Jurkat, Clone E6-1 (cell line): Measurements from ENCODE around the gene FBXO3.
"Not testable (repeated sequence)": the region's sequence is repeated elsewhere in the genome, so short reads cannot be mapped to it uniquely, and the experiment has no call there.

Experiments used
- DNase-seq: peaks from one replicate; pipeline ENCODE4 v3.0.0-alpha.2; 2011; ENCODE audit warnings: low read depth, low spot score
- H3K4me3 ChIP-seq: 2 replicates; pipeline ENCODE4 v1.5.1; 2011; ENCODE audit warnings: mild to moderate bottlenecking, low read length, control low read depth, moderate library complexity

The FBXO3 gene

DNA sequence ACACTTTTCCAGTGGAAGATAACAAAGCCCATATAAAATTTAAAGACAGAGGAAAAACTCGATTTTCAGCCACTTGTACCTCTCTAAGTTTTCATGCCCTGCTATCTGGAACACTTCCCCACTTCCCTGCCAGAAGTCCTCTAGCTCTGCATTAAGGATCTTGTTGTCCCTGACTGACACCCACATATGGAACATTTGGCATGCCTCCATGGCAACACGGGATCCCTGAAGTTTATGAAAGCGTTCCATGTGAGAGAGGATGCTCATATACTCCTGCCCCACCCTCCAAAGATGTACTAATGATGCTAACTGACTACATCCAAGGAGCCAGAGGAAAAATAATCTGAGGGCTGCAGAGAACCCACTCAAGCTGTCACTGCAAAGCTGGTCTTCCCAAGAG, 64.9 kb downstream of the FBXO3 start:
- no peak overlapping the region for H3K4me3 ChIP-seq
- DNase-seq = no peak

DNA sequence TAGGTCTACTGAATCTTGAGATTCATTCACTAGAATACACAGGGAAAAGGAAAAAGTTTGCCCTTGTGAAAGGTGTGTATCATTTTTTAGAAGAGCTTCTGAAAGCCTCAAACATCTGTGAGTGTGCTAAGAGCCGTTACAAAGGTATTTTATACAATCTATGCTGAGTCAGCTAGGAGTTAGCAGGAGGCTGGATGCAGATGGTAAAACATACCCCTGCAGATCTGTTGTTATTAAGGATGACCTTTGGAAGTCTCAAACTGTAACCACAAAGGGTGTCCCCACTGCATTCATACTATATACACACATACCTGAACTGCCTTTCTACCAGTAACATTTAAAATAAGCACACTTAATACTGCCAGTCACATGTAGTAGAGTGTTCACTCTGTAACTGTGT, 65.3 kb downstream of the FBXO3 start:
- no peak for DNase-seq
- H3K4me3 ChIP-seq = no peak overlapping the region

- DNase-seq, H3K4me3 ChIP-seq: not testable (repeated sequence)
Observed at GRCh38 chr11:33707831-33708230, 66.5 kb downstream of the FBXO3 start.

GRCh38 chr11:33706966-33707365, 67.4 kb downstream of the FBXO3 start:
- H3K4me3 ChIP-seq = no peak overlapping the region
- DNase-seq = no peak

DNA sequence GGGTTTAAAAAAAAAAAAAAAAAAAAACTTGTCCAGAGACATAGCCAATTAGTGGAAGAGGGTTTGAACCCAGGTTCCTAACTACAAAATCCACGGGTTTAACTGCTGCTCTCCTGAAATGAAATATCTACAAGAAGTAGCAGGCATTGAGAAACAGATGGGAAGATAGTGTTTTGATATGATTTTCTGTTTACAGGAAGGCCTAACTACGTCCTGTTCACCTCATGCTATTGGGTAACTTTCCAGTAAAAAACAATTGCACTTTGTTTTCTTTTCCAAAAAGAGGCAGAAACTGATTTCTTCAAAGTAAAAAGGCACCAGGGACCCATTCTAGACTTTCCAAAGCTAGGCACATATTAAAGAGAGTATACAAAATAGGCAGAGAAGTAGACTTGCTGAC, 67.8 kb downstream of the FBXO3 start:
- H3K4me3 ChIP-seq = no peak overlapping the region
- no peak for DNase-seq

- H3K4me3 ChIP-seq = no peak overlapping the region
- DNase-seq = no peak
Observed at GRCh38 chr11:33704240-33705002, 69.9 kb downstream of the FBXO3 start.

DNA sequence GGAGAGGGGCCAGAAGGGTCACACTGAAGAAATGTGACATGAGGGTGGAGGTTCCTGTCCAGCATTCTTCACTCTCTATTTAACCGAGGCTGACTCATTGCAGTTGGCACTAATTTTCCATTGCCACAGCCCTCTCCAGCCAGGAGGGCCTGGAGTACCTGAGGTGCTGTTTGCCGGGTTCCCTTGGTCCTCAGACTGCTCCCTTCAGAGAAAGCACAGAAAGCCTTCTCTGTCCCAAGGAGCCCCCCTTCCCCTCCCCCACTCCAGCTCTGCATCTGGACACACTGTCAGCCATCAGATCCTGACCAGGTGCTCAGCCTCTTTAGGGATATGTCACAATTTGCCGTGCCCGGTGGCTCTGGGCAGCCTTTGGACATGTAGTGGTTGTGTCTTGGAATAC, 70.5 kb downstream of the FBXO3 start:
- no peak for DNase-seq
- H3K4me3 ChIP-seq = no peak overlapping the region

- H3K4me3 ChIP-seq = no peak overlapping the region
- no peak for DNase-seq
Observed at GRCh38 chr11:33703234-33703633, 71.1 kb downstream of the FBXO3 start.

- no peak for DNase-seq
- H3K4me3 ChIP-seq = peak overlapping the region; percentile 53
Observed at GRCh38 chr11:33701302-33702230, 72.8 kb downstream of the FBXO3 start.

- peak within 1 kb of the TSS; percentile 54 for H3K4me3 ChIP-seq
Observed at GRCh38 chr11:33700502-33701271, 73.6 kb downstream of the FBXO3 start, which contains the start of gene C11orf91. TSS of gene C11orf91 (minus strand) at chr11:33700826. CDS start at chr11:33700740, 86 bp downstream.

DNA sequence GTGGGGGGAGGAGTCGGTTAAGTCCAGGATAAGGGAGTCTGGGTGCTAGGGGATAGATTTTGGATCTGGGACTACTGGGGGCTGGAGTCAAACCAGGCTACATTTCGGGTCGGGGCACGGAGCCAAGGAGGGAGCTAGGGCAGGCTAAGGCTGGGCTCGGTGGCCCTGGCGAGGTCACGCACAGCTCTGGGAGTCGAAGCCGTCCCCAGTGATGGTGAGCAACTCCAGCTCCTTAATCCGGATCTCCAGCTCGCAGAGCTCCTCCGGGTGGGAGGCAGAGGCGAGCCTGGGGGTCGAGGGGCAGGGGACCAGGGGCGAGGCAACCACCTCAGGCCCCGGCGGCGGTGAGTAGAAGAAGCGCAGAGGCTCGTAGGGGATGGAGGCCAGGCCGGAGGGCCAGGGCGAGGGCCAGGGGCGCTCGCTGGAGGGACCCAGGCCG, 74.2 kb downstream of the FBXO3 start:
- no peak for DNase-seq

More at GRCh38 chr11:33700502-33701271, 73.6 kb downstream of the FBXO3 start, which contains the start of gene C11orf91:
- DNase-seq = peak; percentile 86

DNA sequence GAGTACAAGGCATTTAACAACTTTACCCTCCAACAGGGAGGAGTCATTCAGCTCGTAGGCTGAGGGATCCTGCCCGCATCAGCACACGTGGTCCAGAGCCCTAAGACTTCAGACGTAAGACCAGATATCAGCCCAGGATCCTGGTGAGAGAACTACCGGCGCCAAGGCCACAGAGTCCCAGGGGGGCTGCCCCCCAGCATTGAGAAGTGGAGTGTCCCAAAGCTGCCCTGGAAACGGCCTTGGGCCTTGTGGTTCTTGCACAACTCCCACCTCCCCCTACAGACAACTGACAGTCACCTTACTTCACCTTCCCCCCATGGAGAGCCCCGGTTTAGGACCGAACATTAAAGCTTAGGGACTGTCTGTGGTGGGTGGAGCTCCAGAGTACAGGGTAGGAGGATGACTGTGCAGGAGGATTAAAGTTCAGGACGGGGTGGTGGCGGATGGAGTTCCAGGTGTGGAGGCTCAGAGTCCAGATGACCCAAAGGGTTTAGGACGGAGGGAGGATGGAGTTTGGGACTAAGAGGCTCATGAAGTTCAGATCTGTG, 74.7 kb downstream of the FBXO3 start:
- no peak overlapping the region; the same call in 1 of the 2 replicates for H3K4me3 ChIP-seq
- no peak for DNase-seq

More for the DNA sequence above, 74.2 kb downstream of the FBXO3 start:
- peak overlapping the region; percentile 54 for H3K4me3 ChIP-seq

- DNase-seq = no peak
- H3K4me3 ChIP-seq = no peak overlapping the region
Observed at GRCh38 chr11:33698921-33699320, 75.4 kb downstream of the FBXO3 start.

GRCh38 chr11:33697997-33698396, 76.3 kb downstream of the FBXO3 start:
- DNase-seq = no peak
- no peak overlapping the region for H3K4me3 ChIP-seq

GRCh38 chr11:33696931-33697638, 77.2 kb downstream of the FBXO3 start:
- DNase-seq = no peak
- H3K4me3 ChIP-seq = no peak overlapping the region

DNA sequence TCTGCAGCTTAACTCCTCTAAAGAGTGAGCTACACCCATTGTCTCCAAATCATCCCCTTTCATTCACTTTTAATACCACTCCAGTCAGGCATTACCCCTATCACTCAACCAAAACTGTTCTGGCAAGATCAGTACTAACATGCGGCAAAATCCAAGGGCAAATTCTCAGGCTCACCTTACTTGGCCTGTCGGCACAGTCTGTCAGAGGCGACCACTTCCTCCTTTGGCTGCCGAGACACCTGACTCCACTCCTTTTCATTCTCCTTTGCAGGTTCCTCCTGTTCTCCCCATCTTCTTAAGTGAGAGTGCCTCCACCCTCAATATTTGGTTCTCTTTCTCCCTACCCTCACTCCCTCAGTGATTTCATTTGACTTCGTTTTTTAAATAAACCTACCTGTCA, 77.9 kb downstream of the FBXO3 start:
- DNase-seq = no peak
- H3K4me3 ChIP-seq = no peak overlapping the region

DNA sequence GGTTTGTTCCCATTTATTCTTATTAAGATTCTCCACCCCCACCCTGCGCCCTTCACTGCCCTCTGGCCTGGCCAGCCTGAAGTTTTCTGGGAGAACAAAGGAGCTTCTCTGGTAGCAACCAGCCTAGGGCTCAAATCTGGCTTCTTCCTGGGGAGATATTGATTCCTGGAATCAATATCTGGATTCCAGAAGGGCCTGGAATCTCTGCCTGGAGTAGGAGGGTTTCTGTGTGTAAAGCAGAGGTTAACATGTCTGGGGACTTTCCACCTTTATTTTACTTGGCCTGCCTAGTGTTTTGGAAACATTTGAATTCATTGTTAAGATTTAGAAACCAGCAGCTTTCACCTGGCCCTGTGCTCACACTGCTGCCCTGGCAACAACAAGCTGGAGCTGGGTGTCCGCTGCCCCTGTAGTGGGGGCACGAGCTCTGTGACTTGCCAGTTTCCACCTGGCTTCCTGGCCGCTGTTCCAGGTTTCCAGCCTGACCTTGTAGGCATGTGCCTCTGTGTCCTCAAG, 79.2 kb downstream of the FBXO3 start:
- DNase-seq = no peak

DNA sequence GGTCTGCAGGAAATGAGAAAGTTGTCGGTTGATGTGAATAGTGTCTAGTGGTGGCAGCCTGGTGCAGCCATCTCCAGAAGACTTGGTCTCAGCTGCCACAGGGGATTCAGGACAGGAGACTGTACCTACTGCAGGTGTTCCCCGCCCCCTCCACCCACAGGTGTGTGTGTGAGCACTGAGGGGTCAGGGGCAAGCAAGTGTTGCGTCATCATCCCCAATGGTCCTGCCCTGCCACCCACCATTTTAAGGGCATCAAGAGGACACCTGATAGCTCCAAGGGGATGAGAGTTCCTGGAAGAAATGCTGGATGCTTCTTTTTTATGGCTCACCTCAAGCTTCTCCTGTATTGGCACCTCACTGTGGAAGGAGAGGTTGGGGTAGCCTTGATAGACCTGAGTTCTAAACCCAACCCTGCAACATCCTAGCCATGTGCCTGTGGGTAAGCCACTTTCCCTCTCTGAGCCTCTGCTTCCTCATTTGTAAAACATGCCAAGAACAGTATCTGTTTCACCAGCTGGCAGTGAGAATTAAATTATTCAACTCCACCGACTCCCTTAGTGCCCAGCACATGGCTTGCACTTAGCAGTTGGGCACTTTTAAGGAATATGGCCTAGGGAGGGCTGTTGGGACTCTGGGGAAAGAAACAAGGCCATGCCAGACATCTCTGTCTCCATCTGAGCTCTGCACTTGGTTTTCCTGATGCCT, 79.8 kb downstream of the FBXO3 start:
- no peak overlapping the region for H3K4me3 ChIP-seq
- DNase-seq = no peak

More for the DNA sequence above, 79.2 kb downstream of the FBXO3 start:
- H3K4me3 ChIP-seq = no peak overlapping the region
